Hippocampal formation (tissue), 2 donors: Measurements from ENCODE around the gene RNMT.
A peak's percentile ranks its signal among the peaks of the same experiment; 100 is the strongest.
"Not testable (repeated sequence)": the region's sequence is repeated elsewhere in the genome, so short reads cannot be mapped to it uniquely, and the experiment has no call there.

ENCODE experiments used
- DNase-seq, 2 donors: peaks; one replicate each; lab custom pipeline; 2025; lab: John Stamatoyannopoulos, UW

Gene RNMT

DNA sequence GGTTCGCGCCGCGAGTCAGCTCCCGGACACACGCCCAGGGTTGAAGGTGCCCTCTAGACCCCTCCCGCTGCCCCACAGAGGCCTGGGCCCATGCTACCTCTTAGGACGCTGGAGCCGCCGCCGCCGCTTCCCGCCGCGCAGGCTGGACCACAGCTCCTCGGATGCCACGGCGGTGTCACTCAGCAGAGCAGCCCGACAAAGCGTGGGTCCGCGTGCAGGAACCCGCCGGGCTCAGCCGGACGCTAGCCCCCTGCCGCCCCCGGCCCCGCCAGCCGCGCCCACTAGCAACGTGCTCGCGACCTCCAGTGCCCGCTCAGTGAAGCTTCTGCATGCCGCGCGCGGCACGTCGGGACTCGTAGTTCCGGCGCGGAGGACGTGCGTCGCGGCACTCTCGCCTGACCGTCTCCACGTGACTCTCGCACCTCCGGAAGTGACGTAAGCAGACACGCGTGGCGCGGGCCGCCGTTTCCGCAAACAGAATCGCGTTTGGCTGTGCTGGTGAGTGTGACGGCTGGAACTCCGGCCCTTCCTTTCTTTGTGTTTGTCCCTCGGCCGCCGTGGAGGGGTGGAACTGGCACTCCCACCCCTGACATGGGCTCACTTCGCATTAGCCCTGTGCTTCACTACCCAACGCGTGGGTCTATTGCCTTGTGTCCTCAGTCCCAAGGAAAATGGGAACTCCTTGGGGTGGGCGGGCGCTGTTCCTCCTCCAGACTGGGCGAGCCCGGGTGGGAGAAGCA, at the start of gene RNMT, which contains the start of gene FAM210A:
TSS of gene RNMT (plus strand) at position 442 of the 740 bp plus-strand sequence. CDS start 4,845 bp downstream, outside the sequence.
TSS of gene FAM210A (minus strand) at position 327 of the 740 bp plus-strand sequence. CDS start 44,481 bp downstream, outside the sequence.
- DNase-seq = peak; percentile 93 to 94

DNA sequence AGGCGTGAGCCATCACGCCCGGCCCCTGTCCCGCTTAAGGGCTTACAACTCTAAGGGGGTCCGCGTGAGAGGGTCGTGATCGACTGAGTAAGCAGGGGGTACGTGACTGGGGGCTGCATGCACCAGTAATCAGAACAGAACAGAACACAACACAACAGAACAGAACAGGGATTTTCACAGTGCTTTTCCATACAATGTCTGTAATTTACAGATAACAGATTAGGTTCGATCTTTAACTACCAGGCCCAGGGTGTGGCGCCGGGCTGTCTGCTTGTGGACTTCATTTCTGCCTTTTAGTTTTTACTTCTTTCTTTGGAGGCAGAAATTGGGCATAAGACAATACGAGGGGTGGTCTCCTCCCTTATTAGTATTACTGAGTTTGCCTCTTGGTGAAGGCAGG, 49.1 kb upstream of the RNMT start:
- DNase-seq = not testable (repeated sequence)

DNA sequence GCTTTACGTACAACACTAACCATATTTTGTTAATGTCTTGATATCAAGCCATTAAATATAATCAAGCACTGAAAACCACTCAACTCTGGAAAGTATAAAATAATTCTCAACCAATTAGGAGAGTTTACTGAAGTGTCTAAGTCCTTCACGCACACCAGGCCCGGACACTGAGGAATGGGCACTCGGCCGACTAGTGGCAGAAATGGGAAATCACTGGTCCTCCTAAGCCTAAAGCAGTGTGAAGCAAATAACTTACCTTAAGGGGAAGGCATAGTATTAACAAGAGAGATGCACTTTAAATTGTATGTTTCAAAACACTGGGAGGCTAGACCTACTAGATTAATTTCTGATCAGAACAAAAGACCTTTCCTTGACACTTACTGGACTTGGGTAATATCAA, 45.9 kb upstream of the RNMT start:
- no peak for DNase-seq

DNA sequence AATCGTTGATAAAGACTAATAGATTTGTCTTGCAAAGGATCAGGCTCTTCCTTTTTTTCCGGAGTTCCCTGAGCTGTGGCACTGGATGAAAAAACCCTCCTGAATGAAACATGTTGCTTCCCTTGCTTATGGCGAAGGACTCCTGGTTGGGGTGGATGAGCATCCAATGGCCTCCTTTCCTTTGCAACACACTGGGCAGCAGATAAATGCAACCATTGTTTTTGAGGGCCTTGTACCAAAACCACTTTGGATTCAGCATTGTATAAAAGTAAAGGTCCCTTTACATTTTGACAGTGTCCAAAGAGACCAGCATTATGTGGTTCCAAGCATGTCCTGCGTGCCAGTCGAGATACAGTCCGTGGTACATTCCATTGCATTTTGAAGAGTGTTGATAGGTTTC, 44.8 kb upstream of the RNMT start:
- no peak for DNase-seq

DNA sequence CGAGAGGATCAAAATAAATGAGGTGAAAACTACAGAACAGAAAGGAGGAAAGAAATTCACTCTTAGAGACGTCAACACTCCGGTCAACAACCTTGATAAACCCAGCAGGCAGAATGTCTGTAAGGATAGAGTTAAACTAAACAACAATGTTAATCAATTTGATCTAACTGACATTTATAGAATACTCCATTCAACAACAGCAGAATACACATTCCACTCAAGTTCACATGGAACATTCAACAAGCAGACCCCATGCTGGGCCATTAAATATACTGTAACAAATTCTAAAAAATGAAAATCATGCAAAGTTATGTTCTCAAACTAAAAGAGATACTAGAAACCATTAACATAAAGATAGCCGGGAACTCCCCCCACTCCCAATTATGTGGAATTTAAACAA, 41.9 kb upstream of the RNMT start:
- no peak for DNase-seq

DNA sequence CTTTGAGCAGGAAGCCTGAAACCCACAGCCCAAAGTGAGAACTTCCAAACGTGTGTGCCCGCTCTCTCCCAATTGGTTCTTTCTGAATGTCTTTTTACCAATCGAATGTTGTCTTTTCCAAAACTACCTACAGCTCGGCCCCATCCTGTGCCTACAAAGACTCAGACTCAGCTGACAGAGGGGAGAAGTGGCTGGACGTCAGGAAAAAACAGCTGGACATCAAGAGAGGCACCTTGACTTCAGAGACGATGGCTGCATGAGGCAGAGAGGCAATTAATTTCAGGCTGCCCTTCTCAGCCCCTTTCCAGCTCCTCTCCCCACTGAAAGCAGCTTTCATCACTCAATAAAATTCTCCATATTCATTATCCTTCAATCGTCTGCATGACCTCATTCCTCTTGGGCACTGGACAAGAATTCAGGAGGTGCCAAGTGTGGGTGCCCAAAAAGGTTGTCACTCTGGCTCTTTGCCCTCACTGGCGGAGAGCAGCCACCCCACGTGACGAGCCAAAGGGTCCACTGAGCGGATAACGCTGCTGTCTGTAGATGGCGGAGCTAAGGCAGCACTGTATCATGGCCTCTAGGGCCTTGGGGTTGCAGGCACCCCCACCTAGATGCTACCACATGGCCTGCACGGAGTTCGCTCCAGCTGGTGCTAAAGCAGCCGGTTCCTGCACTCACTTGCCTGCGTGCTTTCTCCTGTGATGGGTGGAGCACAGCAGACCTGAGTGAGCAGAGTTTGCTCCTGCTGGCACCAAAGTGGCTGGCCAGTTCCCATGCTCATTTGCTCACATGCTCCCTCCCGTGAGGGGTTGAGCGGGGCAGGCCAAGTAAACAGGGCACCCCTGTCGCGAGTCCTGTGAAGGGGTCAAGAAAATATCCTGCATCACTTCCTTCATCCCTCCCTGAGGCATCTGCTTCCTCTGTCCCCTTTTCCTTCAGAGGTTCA, 38.0 kb upstream of the RNMT start:
- DNase-seq = no peak

DNA sequence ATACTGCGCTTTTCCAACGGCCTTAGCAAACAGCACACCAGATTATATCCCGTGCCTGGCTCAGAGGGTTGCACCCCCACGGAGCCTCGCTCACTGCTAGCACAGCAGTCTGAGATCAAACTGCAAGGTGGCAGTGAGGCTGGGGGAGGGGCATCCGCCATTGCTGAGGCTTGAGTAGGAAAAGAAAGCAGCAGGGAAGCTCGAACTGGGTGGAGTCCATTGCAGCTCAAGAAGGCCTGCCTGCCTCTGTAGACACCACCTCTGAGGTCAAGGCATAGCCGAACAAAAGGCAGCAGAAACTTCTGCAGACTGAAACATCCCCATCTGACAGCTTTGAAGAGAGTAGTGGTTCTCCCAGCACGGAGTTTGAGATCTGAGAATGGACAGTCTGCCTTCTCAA, 36.4 kb upstream of the RNMT start:
- DNase-seq = not testable (repeated sequence)

DNA sequence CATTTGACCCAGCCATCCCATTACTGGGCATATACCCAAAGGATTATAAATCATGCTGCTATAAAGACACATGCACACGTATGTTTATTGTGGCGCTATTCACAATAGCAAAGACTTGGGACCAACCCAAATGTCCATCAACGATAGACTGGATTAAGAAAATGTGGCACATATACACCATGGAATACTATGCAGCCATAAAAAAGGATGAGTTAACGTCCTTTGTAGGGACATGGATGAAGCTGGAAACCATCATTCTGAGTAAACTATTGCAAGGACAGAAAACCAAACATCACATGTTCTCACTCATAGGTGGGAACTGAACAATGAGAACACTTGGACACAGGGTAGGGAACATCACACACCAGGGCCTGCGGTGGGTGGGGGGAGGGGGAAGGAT, 31.1 kb upstream of the RNMT start:
- not testable (repeated sequence) for DNase-seq

DNA sequence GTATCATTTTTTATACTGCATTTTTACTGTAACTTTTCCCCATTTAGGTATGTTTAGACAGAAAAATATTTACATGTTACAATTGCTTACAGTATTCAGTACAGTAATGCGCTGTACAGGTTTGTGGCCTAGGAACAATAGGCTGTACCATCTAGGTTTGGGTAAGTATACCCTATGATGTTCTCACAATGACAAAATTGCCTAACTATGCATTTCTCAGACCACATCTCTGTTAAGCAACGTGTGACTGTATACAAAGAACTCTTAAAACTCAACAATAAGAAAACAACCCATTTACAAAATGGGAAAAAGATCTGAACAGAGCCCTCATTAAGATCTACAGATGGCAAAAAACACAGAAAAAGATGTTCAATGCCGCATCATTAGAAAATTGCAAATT, 29.5 kb upstream of the RNMT start:
- DNase-seq = no peak

DNA sequence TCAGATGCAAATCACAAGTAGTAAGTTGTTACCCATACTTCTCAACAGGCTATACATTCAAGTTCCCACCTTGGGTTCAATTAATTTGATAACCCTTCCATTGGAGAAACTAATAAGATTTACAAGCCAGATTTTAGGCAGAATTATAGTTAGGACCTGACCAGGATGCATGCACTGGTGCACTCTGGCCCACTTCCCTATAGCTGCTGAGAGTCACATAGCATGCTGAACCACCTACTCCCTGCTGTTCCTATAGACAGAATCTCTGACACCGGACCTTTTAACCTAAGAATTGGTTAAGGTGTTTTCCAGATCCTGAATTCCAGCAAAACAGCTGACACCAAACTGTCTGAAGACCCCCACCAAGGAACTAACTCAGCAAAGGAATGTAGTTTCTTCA, 26.3 kb upstream of the RNMT start:
- no peak for DNase-seq

DNA sequence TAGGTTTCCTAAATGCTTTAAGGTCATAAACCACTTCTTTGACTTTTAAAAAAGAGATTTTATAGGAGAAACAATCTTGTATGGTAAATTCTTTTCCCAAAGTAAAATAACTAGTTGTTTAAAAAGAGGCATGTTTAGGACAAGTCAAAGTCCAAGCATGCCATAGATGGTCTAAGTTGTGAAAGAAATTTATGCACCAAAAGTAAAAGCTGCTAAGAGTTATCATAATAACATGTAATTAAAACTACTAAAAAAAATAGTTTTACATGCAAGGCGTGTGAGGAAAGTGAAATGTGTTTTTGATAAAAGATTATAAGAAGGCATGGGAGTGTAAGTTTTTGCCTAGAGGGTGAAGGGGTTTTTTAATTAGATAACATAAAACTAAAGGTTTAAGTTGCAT, 22.6 kb upstream of the RNMT start:
- no peak for DNase-seq

DNA sequence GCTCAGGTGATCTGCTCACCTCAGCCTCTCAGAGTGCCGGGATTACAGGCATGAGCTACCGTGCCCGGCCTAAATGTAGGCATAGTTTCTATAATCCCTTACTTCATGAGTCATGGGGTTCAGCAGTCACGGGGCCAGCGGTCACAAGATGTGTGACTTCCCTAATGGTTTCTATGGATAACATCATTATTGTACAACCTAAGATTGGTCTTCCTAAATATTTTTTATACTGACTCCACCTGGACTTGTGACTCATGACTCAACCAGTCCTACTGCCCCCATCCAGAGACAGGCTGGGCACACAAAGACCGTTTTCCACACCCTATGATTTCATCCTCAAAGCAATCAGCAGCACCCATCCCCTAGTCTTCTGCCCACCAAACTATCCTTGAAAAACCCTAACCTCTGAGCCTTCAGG, 16.1 kb upstream of the RNMT start:
- no peak for DNase-seq

DNA sequence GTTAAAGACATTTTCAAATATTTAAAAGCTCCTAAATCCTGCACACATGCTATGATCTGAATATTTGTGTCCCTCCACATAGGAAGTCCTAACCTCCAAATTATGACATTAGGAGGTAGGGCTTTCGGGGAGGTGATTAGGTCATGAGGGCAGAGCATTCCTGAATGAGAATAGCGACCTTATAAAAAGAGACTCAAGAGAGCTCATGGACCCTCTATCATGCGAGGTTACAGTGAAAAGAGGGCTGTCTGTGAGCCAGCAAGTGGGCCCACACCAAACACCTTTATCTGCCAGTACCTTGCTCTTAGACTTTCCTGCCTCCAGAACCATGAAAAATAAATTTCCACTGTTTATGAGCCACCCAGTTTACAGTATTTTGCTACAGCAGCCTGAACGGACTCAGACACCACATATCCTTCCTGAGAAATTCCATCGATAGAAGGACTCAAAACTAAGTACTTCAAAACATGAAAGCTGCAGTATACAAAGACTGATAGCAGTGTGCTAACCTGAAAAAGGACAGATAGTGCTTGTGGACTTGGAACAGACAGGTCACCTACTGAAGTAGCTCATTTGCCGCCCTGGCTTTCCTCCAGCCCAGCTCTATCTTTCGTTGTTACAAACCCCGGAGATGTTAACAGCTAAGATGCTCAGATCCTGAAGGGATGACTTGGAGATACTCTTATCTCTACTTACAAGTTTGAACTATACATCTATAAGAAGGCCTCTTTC, 13.9 kb upstream of the RNMT start:
- DNase-seq = no peak

DNA sequence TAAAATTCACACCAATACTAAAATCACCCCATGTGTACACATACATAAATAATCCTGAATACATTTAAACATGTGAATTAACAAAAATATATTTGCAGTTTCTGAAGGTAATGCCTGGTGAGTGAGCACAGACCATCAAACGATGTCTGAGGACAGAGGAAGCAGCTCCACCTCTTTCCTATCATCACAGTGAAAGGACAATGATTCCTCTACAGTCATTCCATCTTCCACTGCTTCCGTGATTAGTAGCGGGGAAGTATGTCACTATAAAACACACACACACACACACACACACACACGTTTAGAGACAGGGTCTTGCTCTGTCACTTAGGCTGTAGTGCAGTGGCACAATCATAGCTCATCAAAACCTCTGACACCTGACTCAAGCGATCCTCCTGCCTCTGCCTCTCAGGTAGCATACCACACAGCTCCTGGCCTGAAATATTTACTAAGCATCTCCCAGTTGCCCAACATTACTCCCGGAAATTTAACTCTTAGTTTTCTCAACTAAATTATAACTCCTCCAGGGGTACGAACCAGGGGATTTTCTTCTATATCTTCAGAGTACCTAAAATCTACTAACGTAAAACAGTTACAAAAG, 12.9 kb upstream of the RNMT start:
- no peak for DNase-seq

DNA sequence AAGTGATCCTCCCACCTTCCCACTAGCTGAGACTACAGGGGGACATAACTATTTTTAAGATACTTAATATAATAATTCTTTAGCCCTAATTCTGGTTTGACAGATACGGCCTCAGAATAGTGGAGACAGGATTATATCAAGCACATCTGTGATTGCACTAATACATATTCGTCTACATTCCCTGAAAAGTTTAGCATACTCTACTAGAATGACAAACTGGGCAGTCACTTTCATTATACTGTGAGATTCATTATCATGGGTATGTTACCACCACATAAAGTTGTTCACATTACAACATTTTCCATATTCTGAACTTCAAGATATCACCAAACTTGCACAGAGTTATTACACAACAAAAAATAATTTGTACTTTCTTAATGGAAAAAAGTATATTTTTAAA, 11.1 kb upstream of the RNMT start:
- DNase-seq = no peak

DNA sequence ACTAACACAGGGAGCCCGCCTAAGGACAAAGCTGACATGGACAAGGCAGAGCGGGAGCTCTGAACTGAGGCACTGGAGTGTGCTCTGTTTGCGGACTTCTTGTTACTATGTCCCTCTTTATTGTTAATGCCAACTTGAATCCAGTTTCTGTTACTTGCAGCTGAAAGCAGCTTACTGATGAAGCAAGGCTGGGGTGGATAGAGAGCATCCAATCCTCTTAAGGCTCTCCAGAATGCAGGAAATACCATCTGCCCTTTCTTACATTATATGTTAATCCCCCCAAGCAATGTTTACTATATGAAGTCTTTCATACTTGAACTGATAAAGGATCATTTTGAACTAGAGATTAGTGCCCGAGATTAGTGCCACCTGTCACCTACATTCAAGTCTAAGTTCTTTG, 9.6 kb upstream of the RNMT start:
- DNase-seq = no peak

DNA sequence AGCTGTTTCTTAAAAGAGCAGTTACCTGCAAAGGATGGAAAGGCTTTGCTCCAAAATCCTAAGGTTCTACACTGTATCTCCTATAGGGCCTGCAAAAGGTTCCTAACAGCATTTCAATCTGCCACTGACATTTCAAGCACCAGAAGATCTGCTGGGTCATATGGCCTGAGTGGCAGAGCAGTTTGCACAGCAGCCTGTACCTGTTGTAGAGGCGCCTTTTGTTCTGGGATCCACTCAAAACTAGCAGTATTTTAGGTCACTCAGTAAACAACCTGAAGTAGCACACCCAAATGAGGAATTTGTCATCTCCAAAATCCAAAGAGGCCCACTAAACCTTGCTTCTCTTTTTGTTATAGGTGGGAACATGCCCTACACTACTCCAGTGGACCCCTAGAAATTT, 6.3 kb upstream of the RNMT start:
- no peak for DNase-seq

DNA sequence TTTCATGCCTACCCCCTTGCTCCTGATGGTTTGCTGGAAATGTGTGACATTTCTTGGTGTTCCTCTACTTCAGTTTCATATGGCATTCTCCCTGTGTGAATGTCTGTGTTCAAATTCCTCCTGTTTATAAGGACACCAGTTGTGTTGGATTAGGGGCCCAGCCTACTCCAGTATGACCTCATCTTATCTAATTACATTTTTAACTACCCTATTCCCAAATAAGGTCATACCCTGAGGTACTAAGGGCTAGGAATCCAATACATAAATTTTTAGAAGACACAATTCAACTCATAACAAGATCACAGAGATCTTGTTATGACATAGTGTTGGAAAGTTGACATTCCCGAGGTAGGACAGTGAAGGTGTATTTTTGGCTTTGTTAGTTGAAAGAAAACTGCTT, 5.6 kb upstream of the RNMT start:
- no peak for DNase-seq

DNA sequence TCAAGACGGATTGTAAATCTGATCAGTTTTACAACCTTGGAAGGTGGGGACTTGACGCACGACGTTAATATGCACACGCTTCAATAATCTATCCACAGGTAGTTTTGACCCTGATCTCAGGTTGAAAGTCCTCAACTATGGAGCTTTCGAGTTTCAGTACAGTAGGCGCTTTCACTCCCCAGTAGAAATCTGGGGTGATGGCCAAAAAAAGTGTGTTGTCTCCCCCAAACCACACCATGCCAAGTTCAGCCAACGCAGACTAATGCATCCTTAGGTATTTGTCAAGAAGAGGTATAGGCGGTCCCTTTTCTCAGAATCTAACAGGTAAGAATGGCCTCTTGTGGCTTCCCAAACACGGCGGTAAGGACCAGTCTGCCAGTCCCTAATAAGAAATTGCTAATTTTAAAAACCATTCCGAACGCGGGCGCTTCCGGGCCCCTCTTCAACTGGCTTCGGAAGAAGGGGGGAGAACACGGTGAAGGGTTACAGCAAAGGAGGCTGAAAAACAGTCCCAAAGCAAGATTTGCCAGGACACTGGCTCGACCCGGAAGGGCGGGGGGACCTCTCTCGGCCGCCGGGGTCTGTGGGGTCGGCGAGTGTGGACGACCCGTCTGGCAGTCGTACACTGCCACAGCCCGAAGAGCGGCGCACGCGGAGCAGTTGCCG, 774 bp upstream of the RNMT start:
- DNase-seq = no peak

DNA sequence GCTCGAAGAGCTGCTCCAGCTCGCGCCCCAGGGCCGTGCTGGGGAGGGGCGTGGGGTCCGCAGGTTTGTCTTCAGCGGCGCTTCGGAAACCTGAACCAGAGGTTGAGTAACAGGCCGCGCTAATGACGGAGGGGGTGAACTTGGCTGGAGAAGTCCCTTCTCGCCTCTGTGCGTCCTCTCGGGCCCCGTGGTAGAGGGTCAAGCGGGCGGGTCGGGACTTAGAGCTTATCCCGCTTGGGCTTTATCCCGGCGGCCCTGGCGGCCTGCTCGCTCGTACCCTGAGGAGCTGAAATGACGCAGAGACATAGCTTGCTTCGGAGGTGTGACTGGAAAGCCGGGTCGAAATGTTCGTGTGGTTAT, 479 bp downstream of the RNMT start:
- DNase-seq = no peak

DNA sequence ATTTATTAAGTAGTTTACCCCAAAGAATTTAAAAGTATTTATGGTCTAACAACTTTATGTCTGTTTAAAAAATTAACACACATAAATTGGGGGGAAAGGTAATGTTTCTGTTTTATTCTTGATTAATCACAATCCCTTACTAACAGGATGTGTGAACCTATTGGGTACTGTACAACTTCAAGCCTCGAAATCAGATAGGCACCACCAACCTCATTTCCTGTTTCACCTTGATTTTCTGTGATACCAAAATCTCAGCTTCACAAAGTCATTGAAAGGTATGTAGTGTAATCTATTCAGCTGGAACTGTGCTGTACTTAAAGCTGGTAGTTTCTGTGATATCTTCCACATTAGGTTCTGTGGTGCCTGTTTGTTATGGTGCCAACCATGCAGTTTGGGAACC, 4.0 kb downstream of the RNMT start:
- DNase-seq = no peak
